ENCODE measurements around the gene CDH13.

- TF ChIP-seq POLR2A (IDR thresholded peaks at IDR 0.05): no peak
- TF ChIP-seq CTCF (IDR thresholded peaks at IDR 0.05): no peak
Observed at GRCh38 chr16:82782715-82783251, 156.0 kb downstream of the CDH13 start.

All from body of pancreas (tissue), 4 donors.